HCT116 (cell line): ENCODE measurements around the gene GALNT16. TPM values are rescaled to one million over a fixed set of nuclear protein-coding genes. Genes with fewer than 3 reads are reported as not detected.

Source experiments
- ATAC-seq: fragments of 200-7000 bp; cut with Tn5 transposase; 2 replicates; pipeline ENCODE4 v1.9.1; 2020; ENCODE audit warnings: mild to moderate bottlenecking, moderate library complexity
- BruUV-seq: library from RNA; stranded (reverse); fragments of 400-500 nt; replicated peaks from 2 replicates; lab custom pipeline; 2021; lab: Mats Ljungman, UMichigan
- CTCF ChIA-PET: fragments of 300-600 bp; sonication (Branson Sonifier 250); formaldehyde crosslinking; loops from one replicate; lab custom pipeline; 2021; ENCODE audit warnings: antibody characterized with exemption; lab: Charles Lee
- POLR2A ChIA-PET: fragments of 300-600, 350-600 bp; sonication (Branson Sonifier 250); formaldehyde crosslinking; loops from one replicate; lab custom pipeline; 2021; ENCODE audit warnings: antibody characterized with exemption; lab: Charles Lee
- RAD21 ChIA-PET, 2 experiments: fragments of 300-600 bp; sonication (Branson Sonifier 250); formaldehyde crosslinking; loops; one replicate each; lab custom pipeline; 2023; ENCODE audit warnings: low total read pairs in 2 of 2; ENCODE audit not compliant: uncharacterized antibody in 2 of 2, unreplicated experiment in 2 of 2, low non-redundant PET in 1 of 2; lab: Charles Lee
- DNase-seq: peaks from one replicate; pipeline ENCODE4 v3.0.0-alpha.2; 2010; ENCODE audit warnings: low read depth, low spot score
- H2AFZ ChIP-seq: fragments of 200-600 bp; shearing (Covaris generic), sonication (generic); 2 replicates; pipeline ENCODE4 v1.6.1; 2017; ENCODE audit warnings: low read depth, mixed run types, mixed read lengths, antibody characterized with exemption, low read length; ENCODE audit not compliant: poor library complexity, severe bottlenecking
- H3K27ac ChIP-seq: 2 replicates; pipeline ENCODE4 v1.5.1; 2012; ENCODE audit warnings: low read depth, low read length
- H3K27me3 ChIP-seq: fragments of 200-600 bp; sonication (generic); 2 replicates; pipeline ENCODE4 v1.6.1; 2016; ENCODE audit warnings: mixed run types, low read length, mixed read lengths; ENCODE audit not compliant: insufficient read depth
- H3K36me3 ChIP-seq, 2 experiments: fragments of 200-500 bp in 1 of 2; fragments of 200-600 bp in 1 of 2; sonication (Bioruptor generic) in 1 of 2; sonication (generic) in 1 of 2; 2 replicates each; pipeline versions ENCODE4 v1.5.1 to v1.6.1; 2014 to 2016; ENCODE audit warnings: low read length in 2 of 2, inconsistent platforms in 1 of 2, mixed read lengths in 1 of 2, mixed run types in 1 of 2; ENCODE audit not compliant: insufficient read depth in 2 of 2, control insufficient read depth in 1 of 2
- H3K4me1 ChIP-seq, 2 experiments: fragments of 200-600 bp in 1 of 2; sonication (generic) in 1 of 2; 2 replicates each; pipeline versions ENCODE4 v1.5.1 to v1.6.1; 2012 to 2017; ENCODE audit warnings: low read length in 2 of 2, inconsistent platforms in 1 of 2, mild to moderate bottlenecking in 1 of 2, mixed read lengths in 1 of 2, mixed run types in 1 of 2, moderate library complexity in 1 of 2; ENCODE audit not compliant: insufficient read depth in 2 of 2, control insufficient read depth in 1 of 2
- H3K4me2 ChIP-seq: fragments of 200-600 bp; sonication (generic); 2 replicates; pipeline ENCODE4 v1.6.1; 2017; ENCODE audit warnings: mixed run types, low read length, mixed read lengths
- H3K4me3 ChIP-seq, 2 experiments: fragments of 200-600 bp in 1 of 2; sonication (generic) in 1 of 2; replicated peaks in 1 of 2; 2 replicates each; pipeline ENCODE4 v1.5.1; 2011 to 2016; ENCODE audit warnings: low read length in 2 of 2, control low read depth in 1 of 2, low read depth in 1 of 2, mild to moderate bottlenecking in 1 of 2, mixed read lengths in 1 of 2, mixed run types in 1 of 2
- H3K79me2 ChIP-seq: fragments of 200-600 bp; sonication (generic); 2 replicates; pipeline ENCODE4 v1.6.1; 2017; ENCODE audit warnings: mild to moderate bottlenecking, mixed run types, low read length, moderate library complexity, mixed read lengths; ENCODE audit not compliant: insufficient read depth
- H3K9ac ChIP-seq: fragments of 200-600 bp; sonication (generic); 2 replicates; pipeline ENCODE4 v1.6.1; 2016; ENCODE audit warnings: low read length, mixed read lengths
- H3K9me2 ChIP-seq: fragments of 200-600 bp; sonication (generic), shearing (Covaris generic); 2 replicates; pipeline ENCODE4 v1.6.1; 2017; ENCODE audit warnings: mixed run types, mild to moderate bottlenecking, moderate library complexity; ENCODE audit not compliant: insufficient read depth
- H3K9me3 ChIP-seq, 2 experiments: fragments of 200-500 bp in 1 of 2; fragments of 200-600 bp in 1 of 2; sonication (Bioruptor generic) in 1 of 2; sonication (generic) in 1 of 2; 2 replicates each; pipeline ENCODE4 v1.6.1; 2014 to 2017; ENCODE audit warnings: low read length in 2 of 2, mixed read lengths in 2 of 2, inconsistent platforms in 1 of 2, low read depth in 1 of 2, mild to moderate bottlenecking in 1 of 2, mixed run types in 1 of 2, moderate library complexity in 1 of 2; ENCODE audit not compliant: control insufficient read depth in 1 of 2, insufficient read depth in 1 of 2
- H4K20me1 ChIP-seq: fragments of 200-600 bp; sonication (generic), shearing (Covaris generic); 2 replicates; pipeline ENCODE4 v1.6.1; 2017; ENCODE audit warnings: mixed run types, mild to moderate bottlenecking, moderate library complexity; ENCODE audit not compliant: insufficient read depth
- ATF3 ChIP-seq: IDR thresholded peaks from 2 replicates; pipeline ENCODE4 v1.6.1; 2012
- CBX3 ChIP-seq: IDR thresholded peaks from 2 replicates; pipeline ENCODE4 v1.6.1; 2012; ENCODE audit warnings: low read depth
- CEBPB ChIP-seq: IDR thresholded peaks from 2 replicates; pipeline ENCODE4 v1.6.1; 2012; ENCODE audit warnings: low read depth
- CTCF ChIP-seq, 3 experiments: fragments of 200-600 bp in 1 of 3; sonication (generic) in 1 of 3; IDR thresholded peaks in 2 of 3; conservative IDR thresholded peaks in 1 of 3; 2 replicates each; pipeline ENCODE4 v1.5.1; 2012 to 2017; ENCODE audit warnings: low read depth in 2 of 3, low read length in 2 of 3, antibody characterized with exemption in 1 of 3, borderline replicate concordance in 1 of 3, control low read depth in 1 of 3, mild to moderate bottlenecking in 1 of 3, mixed read lengths in 1 of 3, mixed run types in 1 of 3, moderate library complexity in 1 of 3; ENCODE audit not compliant: insufficient read depth in 1 of 3
- EGR1 ChIP-seq: IDR thresholded peaks from 2 replicates; pipeline ENCODE4 v1.6.1; 2012; ENCODE audit warnings: low read depth
- ELF1 ChIP-seq: IDR thresholded peaks from 2 replicates; pipeline ENCODE4 v1.6.1; 2012; ENCODE audit warnings: low read depth, borderline replicate concordance
- EZH2 ChIP-seq: fragments of 200-600 bp; sonication (generic); IDR thresholded peaks from 2 replicates; pipeline ENCODE4 v1.6.1; 2017; ENCODE audit warnings: antibody characterized with exemption, mixed run types
- EZH2phosphoT487 ChIP-seq: fragments of 200-600 bp; IDR thresholded peaks from 2 replicates; pipeline ENCODE4 v1.6.1; 2018; ENCODE audit warnings: antibody characterized with exemption, borderline replicate concordance
- FOSL1 ChIP-seq: IDR thresholded peaks from 2 replicates; pipeline ENCODE4 v1.6.1; 2012; ENCODE audit warnings: low read depth
- MAX ChIP-seq: IDR thresholded peaks from 2 replicates; pipeline ENCODE4 v1.6.1; 2012
- POLR2A ChIP-seq: IDR thresholded peaks from 2 replicates; pipeline ENCODE4 v1.7.0; 2011; ENCODE audit warnings: borderline replicate concordance; ENCODE audit not compliant: insufficient read depth, insufficient read length; ENCODE audit errors: extremely low read depth
- RAD21 ChIP-seq: IDR thresholded peaks from 2 replicates; pipeline ENCODE4 v1.6.1; 2012; ENCODE audit warnings: low read depth, mild to moderate bottlenecking
- REST ChIP-seq: IDR thresholded peaks from 2 replicates; pipeline ENCODE4 v1.6.1; 2012; ENCODE audit warnings: low read depth
- SIN3A ChIP-seq: IDR thresholded peaks from 2 replicates; pipeline ENCODE4 v1.6.1; 2012; ENCODE audit warnings: low read depth
- TCF7L2 ChIP-seq: IDR thresholded peaks from 2 replicates; pipeline ENCODE4 v1.7.0; 2011; ENCODE audit warnings: borderline replicate concordance, inconsistent platforms; ENCODE audit not compliant: insufficient read depth, insufficient read length; ENCODE audit errors: extremely low read depth
- YY1 ChIP-seq: IDR thresholded peaks from 2 replicates; pipeline ENCODE4 v1.6.1; 2011; ENCODE audit warnings: low read length, low read depth, moderate library complexity, mild to moderate bottlenecking; ENCODE audit not compliant: insufficient replicate concordance; ENCODE audit errors: extremely low read depth
- ZBTB33 ChIP-seq: IDR thresholded peaks from 2 replicates; pipeline ENCODE4 v1.6.1; 2011; ENCODE audit warnings: mild to moderate bottlenecking, low read length, moderate library complexity; ENCODE audit not compliant: insufficient replicate concordance; ENCODE audit errors: extremely low read depth
- ZFX ChIP-seq: fragments of 450-650 bp; IDR thresholded peaks from 2 replicates; pipeline ENCODE4 v1.6.1; 2017
- ZNF274 ChIP-seq: fragments of 200-500 bp; sonication (Bioruptor generic); IDR thresholded peaks from 2 replicates; pipeline ENCODE4 v1.6.1; 2014; ENCODE audit warnings: mild to moderate bottlenecking, low read depth, low read length, inconsistent platforms
- intact Hi-C: fragments of 100-400 bp; cut with micrococcal nuclease; formaldehyde crosslinking; loops from 2 replicates; pipeline ENCODE4 v1.10.0; 2022
- total RNA-seq: library from RNA; stranded (reverse); gene quantifications from one replicate; pipeline ENCODE4 v1.2.1, GENCODE V29; 2021; ENCODE audit not compliant: unreplicated experiment

The GALNT16 gene
- total RNA-seq, 1 experiment from 2014 or later = 0.32 TPM

GRCh38 chr14:69284170-69284569 lies 24.2 kb downstream of the GALNT16 start:
- RAD21 ChIA-PET = no interaction called here
- TF ChIP-seq ZFX (no peak), REST (no peak), ELF1 (no peak), ATF3 (no peak), ZBTB33 (no peak), CTCF (IDR thresholded peaks at IDR 0.05 in 2 of 3, conservative IDR thresholded peaks at IDR 0.05 in 1 of 3; ENCODE audit: borderline replicate concordance in 1 of 3, insufficient read depth in 1 of 3, low read depth in 2 of 3, low read length in 2 of 3) (no peak), EZH2 (no peak), ZNF274 (no peak), MAX (no peak), POLR2A (no peak), CBX3 (no peak), CEBPB (no peak), RAD21 (no peak), TCF7L2 (no peak), FOSL1 (no peak), YY1 (no peak), EGR1 (no peak), SIN3A (no peak), EZH2phosphoT487 (no peak)
- TF ChIP-seq, all 23 proteins: peak for 0
- Histone ChIP-seq H3K36me3 (no peaks in the 10 kb centered on the region), H3K27ac (no peak overlapping the region), H3K27me3 (no peaks in the 10 kb centered on the region), H3K9me2 (no peaks in the 10 kb centered on the region), H3K4me3 (no peak overlapping the region), H3K4me1 (no peaks in the 10 kb centered on the region), H2AFZ (no peak overlapping the region), H3K4me2 (no peak overlapping the region), H3K79me2 (no peaks in the 10 kb centered on the region), H3K9ac (no peak overlapping the region), H4K20me1 (no peaks in the 10 kb centered on the region), H3K9me3 (no peaks in the 10 kb centered on the region)
- ATAC-seq (no peak), DNase-seq (no peak)
- no TSS peak for BruUV-seq
- intact Hi-C loops = no loop called here
- CTCF ChIA-PET = no interaction called here
- POLR2A ChIA-PET = no interaction called here
